Choroid plexus epithelial cell (primary cell): ENCODE data around the gene DR1.

ENCODE experiments used
- DNase-seq: peaks from one replicate; pipeline ENCODE4 v3.0.0-alpha.2; 2010; ENCODE audit warnings: low read depth
- H3K4me3 ChIP-seq: 2 replicates; pipeline ENCODE4 v1.5.1; 2011; ENCODE audit warnings: low read depth, mild to moderate bottlenecking, control low read depth, low read length, moderate library complexity
- TF ChIP-seq, protein P1 (sequence below): conservative IDR thresholded peaks from 2 replicates; pipeline ENCODE4 v1.5.1; 2011; ENCODE audit warnings: low read depth, mild to moderate bottlenecking, control low read depth, inconsistent platforms, low read length, moderate library complexity

Gene DR1

DNA sequence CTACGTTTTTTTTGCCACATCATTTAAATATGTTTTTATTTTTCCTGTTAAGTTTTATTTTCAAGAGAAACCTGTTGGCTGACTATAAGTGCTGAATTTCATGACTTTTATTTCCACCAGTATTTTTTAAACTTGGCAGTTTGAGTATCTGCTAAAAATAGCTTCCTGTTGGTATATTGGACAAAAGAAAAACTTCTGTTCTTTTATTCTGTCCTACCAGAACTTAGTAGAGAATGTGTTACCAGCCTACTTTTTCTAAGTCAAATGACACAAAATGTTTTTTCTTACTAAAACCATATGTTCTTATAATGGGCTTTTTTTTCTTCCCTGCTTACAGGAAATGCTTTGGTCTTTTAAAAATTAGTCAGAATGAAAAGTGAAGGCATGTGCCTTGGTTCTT is 7.6 kb downstream of the DR1 start:
- DNase-seq = peak; percentile 36
- H3K4me3 ChIP-seq = no peak overlapping the region
- TF ChIP-seq, protein P1, sequence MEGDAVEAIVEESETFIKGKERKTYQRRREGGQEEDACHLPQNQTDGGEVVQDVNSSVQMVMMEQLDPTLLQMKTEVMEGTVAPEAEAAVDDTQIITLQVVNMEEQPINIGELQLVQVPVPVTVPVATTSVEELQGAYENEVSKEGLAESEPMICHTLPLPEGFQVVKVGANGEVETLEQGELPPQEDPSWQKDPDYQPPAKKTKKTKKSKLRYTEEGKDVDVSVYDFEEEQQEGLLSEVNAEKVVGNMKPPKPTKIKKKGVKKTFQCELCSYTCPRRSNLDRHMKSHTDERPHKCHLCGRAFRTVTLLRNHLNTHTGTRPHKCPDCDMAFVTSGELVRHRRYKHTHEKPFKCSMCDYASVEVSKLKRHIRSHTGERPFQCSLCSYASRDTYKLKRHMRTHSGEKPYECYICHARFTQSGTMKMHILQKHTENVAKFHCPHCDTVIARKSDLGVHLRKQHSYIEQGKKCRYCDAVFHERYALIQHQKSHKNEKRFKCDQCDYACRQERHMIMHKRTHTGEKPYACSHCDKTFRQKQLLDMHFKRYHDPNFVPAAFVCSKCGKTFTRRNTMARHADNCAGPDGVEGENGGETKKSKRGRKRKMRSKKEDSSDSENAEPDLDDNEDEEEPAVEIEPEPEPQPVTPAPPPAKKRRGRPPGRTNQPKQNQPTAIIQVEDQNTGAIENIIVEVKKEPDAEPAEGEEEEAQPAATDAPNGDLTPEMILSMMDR = no peak

DNA sequence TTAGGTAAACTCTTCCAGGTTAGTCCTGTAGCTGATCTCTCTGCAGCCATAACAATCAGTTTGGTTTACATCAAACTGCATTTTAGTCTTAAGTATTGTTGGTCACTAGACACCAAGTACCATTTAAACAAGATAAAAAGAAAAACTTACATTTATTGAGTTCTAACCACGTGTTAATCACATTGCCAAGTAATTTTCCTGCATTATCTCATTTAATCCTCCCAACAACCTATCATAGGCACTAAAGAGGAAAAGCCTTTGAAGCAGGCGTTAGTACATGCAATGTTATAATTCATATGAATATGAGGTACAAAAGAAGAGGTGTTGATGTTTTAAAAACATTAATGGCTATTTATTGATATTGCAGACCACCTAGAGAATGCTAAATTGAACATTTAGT is 9.0 kb downstream of the DR1 start:
- no peak for DNase-seq
- TF ChIP-seq, protein P1 = no peak
- no peak overlapping the region for H3K4me3 ChIP-seq

DNA sequence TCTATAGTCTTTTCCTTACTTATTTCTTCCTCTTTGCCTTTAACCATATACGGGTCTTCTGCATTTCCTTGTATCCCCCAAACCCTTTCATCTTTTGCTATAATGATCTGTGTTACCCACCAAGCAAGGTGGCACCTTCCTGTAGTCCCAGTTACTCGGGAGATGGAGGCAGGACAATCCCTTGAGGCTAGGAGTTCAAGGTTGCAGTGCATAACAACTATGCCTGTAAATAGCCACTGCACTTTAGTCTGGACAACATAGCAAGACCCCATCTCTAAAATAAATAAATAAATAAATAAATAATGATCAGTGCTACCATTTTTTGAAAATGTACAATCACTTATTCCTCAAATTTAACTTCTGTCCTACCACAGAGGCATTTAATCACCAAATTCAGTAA is 11.5 kb downstream of the DR1 start:
- no peak for DNase-seq
- TF ChIP-seq, protein P1 = no peak
- H3K4me3 ChIP-seq = no peak overlapping the region

DNA sequence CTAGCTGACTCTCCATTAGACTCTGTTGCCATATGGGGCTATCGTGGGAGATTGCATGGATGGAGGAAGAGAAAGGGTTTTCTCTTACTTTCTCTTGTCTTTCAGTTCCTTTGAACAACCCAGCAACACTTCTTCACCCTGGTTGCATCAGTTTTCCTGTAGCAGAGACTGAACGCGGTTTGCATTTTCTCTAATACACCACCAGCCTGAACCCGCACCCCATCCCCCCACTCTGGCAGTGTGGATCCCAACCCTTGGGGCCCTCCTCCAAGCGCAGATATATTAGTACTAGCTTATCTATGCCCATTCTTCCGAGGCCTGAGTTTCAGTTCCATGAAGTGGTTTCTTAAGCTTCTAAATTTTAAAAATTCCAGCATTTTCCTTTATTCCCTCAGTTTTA is 12.6 kb downstream of the DR1 start:
- no peak for DNase-seq
- TF ChIP-seq, protein P1 = no peak
- no peak overlapping the region for H3K4me3 ChIP-seq

DNA sequence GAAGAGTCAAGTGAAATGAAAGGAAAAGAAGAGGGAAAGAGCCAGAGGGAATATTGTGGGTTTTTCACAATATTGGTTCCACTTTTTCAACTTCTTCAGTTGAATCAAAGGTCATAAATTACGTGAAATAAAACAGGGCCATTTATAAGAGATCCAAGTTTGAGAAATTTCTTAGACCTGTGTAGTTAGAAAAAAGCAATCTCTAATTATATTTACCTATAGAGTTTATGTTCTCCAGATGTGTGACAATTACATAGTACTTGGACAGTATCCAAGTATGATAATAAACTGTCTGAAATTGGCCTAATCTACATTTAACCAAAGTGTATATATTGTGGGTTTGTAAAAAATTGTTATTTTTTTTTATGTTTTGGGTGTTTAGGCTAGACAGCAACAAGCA is 14.4 kb downstream of the DR1 start:
- no peak overlapping the region for H3K4me3 ChIP-seq
- no peak for DNase-seq
- TF ChIP-seq, protein P1 = no peak

DNA sequence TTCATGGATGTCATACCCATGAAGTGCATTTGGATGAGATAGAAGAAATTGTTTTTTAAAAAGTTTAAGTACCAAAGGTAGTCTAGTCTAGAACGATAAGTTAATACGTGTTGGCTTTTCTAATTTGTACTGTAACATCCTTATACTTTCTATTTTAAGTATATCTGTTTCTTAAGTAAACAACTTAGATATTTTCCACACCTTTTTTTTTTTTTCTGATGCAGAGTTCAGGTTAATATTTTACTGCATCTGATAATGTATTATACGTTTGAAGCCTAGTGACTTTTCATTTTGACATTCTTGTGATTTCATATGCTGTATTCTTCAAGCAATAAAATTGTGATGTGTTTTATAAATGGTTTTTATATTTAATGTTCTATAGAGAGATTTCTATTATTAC is 16.5 kb downstream of the DR1 start:
- TF ChIP-seq, protein P1 = no peak
- H3K4me3 ChIP-seq = no peak overlapping the region
- DNase-seq = no peak

DNA sequence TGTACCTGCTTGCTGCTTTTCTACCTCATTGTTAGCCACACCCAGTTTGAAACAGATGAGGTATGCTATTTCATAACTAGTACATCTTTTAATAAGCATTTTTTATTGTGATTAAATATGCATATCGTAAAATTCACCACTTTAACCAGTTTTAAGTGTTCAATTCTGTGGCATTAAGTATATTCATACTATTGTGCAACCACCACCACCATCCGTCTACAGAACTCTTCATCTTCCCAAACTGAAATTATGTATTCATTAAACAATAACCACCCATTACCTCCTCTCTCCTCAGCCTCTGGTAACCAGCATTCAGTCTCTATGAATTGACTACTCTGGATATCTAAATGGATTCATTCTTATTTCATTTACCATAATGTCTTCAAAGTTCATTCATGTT is 20.1 kb downstream of the DR1 start:
- no peak for DNase-seq
- no peak overlapping the region for H3K4me3 ChIP-seq
- TF ChIP-seq, protein P1 = no peak
